HCT116 (cell line): ENCODE measurements around the gene CLSTN3. TPM values are rescaled to one million over a fixed set of nuclear protein-coding genes. Genes with fewer than 3 reads are reported as not detected.

Source experiments
- ATAC-seq: fragments of 200-7000 bp; cut with Tn5 transposase; 2 replicates; pipeline ENCODE4 v1.9.1; 2020; ENCODE audit warnings: mild to moderate bottlenecking, moderate library complexity
- BruUV-seq: library from RNA; stranded (reverse); fragments of 400-500 nt; replicated peaks from 2 replicates; lab custom pipeline; 2021; lab: Mats Ljungman, UMichigan
- CTCF ChIA-PET: fragments of 300-600 bp; sonication (Branson Sonifier 250); formaldehyde crosslinking; loops from one replicate; lab custom pipeline; 2021; ENCODE audit warnings: antibody characterized with exemption; lab: Charles Lee
- POLR2A ChIA-PET: fragments of 300-600, 350-600 bp; sonication (Branson Sonifier 250); formaldehyde crosslinking; loops from one replicate; lab custom pipeline; 2021; ENCODE audit warnings: antibody characterized with exemption; lab: Charles Lee
- RAD21 ChIA-PET, 2 experiments: fragments of 300-600 bp; sonication (Branson Sonifier 250); formaldehyde crosslinking; loops; one replicate each; lab custom pipeline; 2023; ENCODE audit warnings: low total read pairs in 2 of 2; ENCODE audit not compliant: uncharacterized antibody in 2 of 2, unreplicated experiment in 2 of 2, low non-redundant PET in 1 of 2; lab: Charles Lee
- DNase-seq: peaks from one replicate; pipeline ENCODE4 v3.0.0-alpha.2; 2010; ENCODE audit warnings: low read depth, low spot score
- H2AFZ ChIP-seq: fragments of 200-600 bp; shearing (Covaris generic), sonication (generic); 2 replicates; pipeline ENCODE4 v1.6.1; 2017; ENCODE audit warnings: low read depth, mixed run types, mixed read lengths, antibody characterized with exemption, low read length; ENCODE audit not compliant: poor library complexity, severe bottlenecking
- H3K27ac ChIP-seq: 2 replicates; pipeline ENCODE4 v1.5.1; 2012; ENCODE audit warnings: low read depth, low read length
- H3K27me3 ChIP-seq: fragments of 200-600 bp; sonication (generic); 2 replicates; pipeline ENCODE4 v1.6.1; 2016; ENCODE audit warnings: mixed run types, low read length, mixed read lengths; ENCODE audit not compliant: insufficient read depth
- H3K36me3 ChIP-seq, 2 experiments: fragments of 200-500 bp in 1 of 2; fragments of 200-600 bp in 1 of 2; sonication (Bioruptor generic) in 1 of 2; sonication (generic) in 1 of 2; 2 replicates each; pipeline versions ENCODE4 v1.5.1 to v1.6.1; 2014 to 2016; ENCODE audit warnings: low read length in 2 of 2, inconsistent platforms in 1 of 2, mixed read lengths in 1 of 2, mixed run types in 1 of 2; ENCODE audit not compliant: insufficient read depth in 2 of 2, control insufficient read depth in 1 of 2
- H3K4me1 ChIP-seq, 2 experiments: fragments of 200-600 bp in 1 of 2; sonication (generic) in 1 of 2; 2 replicates each; pipeline versions ENCODE4 v1.5.1 to v1.6.1; 2012 to 2017; ENCODE audit warnings: low read length in 2 of 2, inconsistent platforms in 1 of 2, mild to moderate bottlenecking in 1 of 2, mixed read lengths in 1 of 2, mixed run types in 1 of 2, moderate library complexity in 1 of 2; ENCODE audit not compliant: insufficient read depth in 2 of 2, control insufficient read depth in 1 of 2
- H3K4me2 ChIP-seq: fragments of 200-600 bp; sonication (generic); 2 replicates; pipeline ENCODE4 v1.6.1; 2017; ENCODE audit warnings: mixed run types, low read length, mixed read lengths
- H3K4me3 ChIP-seq, 2 experiments: fragments of 200-600 bp in 1 of 2; sonication (generic) in 1 of 2; replicated peaks in 1 of 2; 2 replicates each; pipeline ENCODE4 v1.5.1; 2011 to 2016; ENCODE audit warnings: low read length in 2 of 2, control low read depth in 1 of 2, low read depth in 1 of 2, mild to moderate bottlenecking in 1 of 2, mixed read lengths in 1 of 2, mixed run types in 1 of 2
- H3K79me2 ChIP-seq: fragments of 200-600 bp; sonication (generic); 2 replicates; pipeline ENCODE4 v1.6.1; 2017; ENCODE audit warnings: mild to moderate bottlenecking, mixed run types, low read length, moderate library complexity, mixed read lengths; ENCODE audit not compliant: insufficient read depth
- H3K9ac ChIP-seq: fragments of 200-600 bp; sonication (generic); 2 replicates; pipeline ENCODE4 v1.6.1; 2016; ENCODE audit warnings: low read length, mixed read lengths
- H3K9me2 ChIP-seq: fragments of 200-600 bp; sonication (generic), shearing (Covaris generic); 2 replicates; pipeline ENCODE4 v1.6.1; 2017; ENCODE audit warnings: mixed run types, mild to moderate bottlenecking, moderate library complexity; ENCODE audit not compliant: insufficient read depth
- H3K9me3 ChIP-seq, 2 experiments: fragments of 200-500 bp in 1 of 2; fragments of 200-600 bp in 1 of 2; sonication (Bioruptor generic) in 1 of 2; sonication (generic) in 1 of 2; 2 replicates each; pipeline ENCODE4 v1.6.1; 2014 to 2017; ENCODE audit warnings: low read length in 2 of 2, mixed read lengths in 2 of 2, inconsistent platforms in 1 of 2, low read depth in 1 of 2, mild to moderate bottlenecking in 1 of 2, mixed run types in 1 of 2, moderate library complexity in 1 of 2; ENCODE audit not compliant: control insufficient read depth in 1 of 2, insufficient read depth in 1 of 2
- H4K20me1 ChIP-seq: fragments of 200-600 bp; sonication (generic), shearing (Covaris generic); 2 replicates; pipeline ENCODE4 v1.6.1; 2017; ENCODE audit warnings: mixed run types, mild to moderate bottlenecking, moderate library complexity; ENCODE audit not compliant: insufficient read depth
- CBX3 ChIP-seq: IDR thresholded peaks from 2 replicates; pipeline ENCODE4 v1.6.1; 2012; ENCODE audit warnings: low read depth
- CEBPB ChIP-seq: IDR thresholded peaks from 2 replicates; pipeline ENCODE4 v1.6.1; 2012; ENCODE audit warnings: low read depth
- EGR1 ChIP-seq: IDR thresholded peaks from 2 replicates; pipeline ENCODE4 v1.6.1; 2012; ENCODE audit warnings: low read depth
- ELF1 ChIP-seq: IDR thresholded peaks from 2 replicates; pipeline ENCODE4 v1.6.1; 2012; ENCODE audit warnings: low read depth, borderline replicate concordance
- JUND ChIP-seq: IDR thresholded peaks from 2 replicates; pipeline ENCODE4 v1.6.1; 2012
- RAD21 ChIP-seq: IDR thresholded peaks from 2 replicates; pipeline ENCODE4 v1.6.1; 2012; ENCODE audit warnings: low read depth, mild to moderate bottlenecking
- REST ChIP-seq: IDR thresholded peaks from 2 replicates; pipeline ENCODE4 v1.6.1; 2012; ENCODE audit warnings: low read depth
- SIN3A ChIP-seq: IDR thresholded peaks from 2 replicates; pipeline ENCODE4 v1.6.1; 2012; ENCODE audit warnings: low read depth
- ZBTB33 ChIP-seq: IDR thresholded peaks from 2 replicates; pipeline ENCODE4 v1.6.1; 2011; ENCODE audit warnings: mild to moderate bottlenecking, low read length, moderate library complexity; ENCODE audit not compliant: insufficient replicate concordance; ENCODE audit errors: extremely low read depth
- intact Hi-C: fragments of 100-400 bp; cut with micrococcal nuclease; formaldehyde crosslinking; loops from 2 replicates; pipeline ENCODE4 v1.10.0; 2022
- total RNA-seq: library from RNA; stranded (reverse); gene quantifications from one replicate; pipeline ENCODE4 v1.2.1, GENCODE V29; 2021; ENCODE audit not compliant: unreplicated experiment
- TF ChIP-seq, protein P1 (sequence below): IDR thresholded peaks from 2 replicates; pipeline ENCODE4 v1.6.1; 2012

Gene CLSTN3
- total RNA-seq, 1 experiment from 2014 or later: 23.0 TPM

GRCh38 chr12:7150841-7151240 is 20.7 kb downstream of the CLSTN3 start:
- CTCF ChIA-PET: no interaction called here
- Histone ChIP-seq H3K9me2 (no peaks in the 10 kb centered on the region), H3K4me3 (no peak overlapping the region), H4K20me1 (no peaks in the 10 kb centered on the region), H3K4me2 (no peak overlapping the region), H3K9me3 (no peaks in the 10 kb centered on the region), H3K4me1 (no peaks in the 10 kb centered on the region), H3K27me3 (no peaks in the 10 kb centered on the region), H3K27ac (no peak overlapping the region), H3K9ac (no peak overlapping the region), H3K79me2 (no peaks in the 10 kb centered on the region), H2AFZ (no peak overlapping the region), H3K36me3 (peaks cover 0 to 16% of the 10 kb centered on the region in 2 experiments; a peak in 3 of 4 replicates)
- intact Hi-C loops: no loop called here
- POLR2A ChIA-PET: no interaction called here
- DNase-seq (no peak), ATAC-seq (no peak)
- no TSS peak for BruUV-seq
- TF ChIP-seq CBX3 (no peak), CEBPB (no peak), EGR1 (no peak)
- RAD21 ChIA-PET: no interaction called here

- Histone ChIP-seq H3K9me2 (no peaks in the 10 kb centered on the region), H2AFZ (no peak overlapping the region), H3K79me2 (no peaks in the 10 kb centered on the region), H4K20me1 (no peaks in the 10 kb centered on the region), H3K4me3 (no peak overlapping the region), H3K4me2 (no peak overlapping the region), H3K4me1 (no peaks in the 10 kb centered on the region), H3K36me3 (peaks cover 0 to 12% of the 10 kb centered on the region in 2 experiments; a peak in 3 of 4 replicates), H3K9ac (no peak overlapping the region), H3K9me3 (no peaks in the 10 kb centered on the region), H3K27ac (no peak overlapping the region), H3K27me3 (no peaks in the 10 kb centered on the region)
- ChIA-PET RAD21 (no interaction called here), CTCF (no interaction called here), POLR2A (no interaction called here)
- intact Hi-C loops: no loop called here
- DNase-seq (no peak), ATAC-seq (no peak)
- no peak for TF ChIP-seq ELF1
- TF ChIP-seq RAD21: no peak
- no peak for TF ChIP-seq EGR1
- no peak for TF ChIP-seq ZBTB33
- no peak for TF ChIP-seq JUND
- TF ChIP-seq, protein P1, sequence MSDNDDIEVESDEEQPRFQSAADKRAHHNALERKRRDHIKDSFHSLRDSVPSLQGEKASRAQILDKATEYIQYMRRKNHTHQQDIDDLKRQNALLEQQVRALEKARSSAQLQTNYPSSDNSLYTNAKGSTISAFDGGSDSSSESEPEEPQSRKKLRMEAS: no peak
- TF ChIP-seq REST: no peak
- TF ChIP-seq SIN3A: no peak
- no TSS peak for BruUV-seq
Measured at GRCh38 chr12:7151532-7151931, 21.4 kb downstream of the CLSTN3 start.
